ENCODE measurements around the gene ABLIM3.

ABLIM3 gene

GRCh38 chr5:149265597-149265996, 124.3 kb downstream of the ABLIM3 start:
- no peak for ATAC-seq (ENCODE audit: low read depth)
- TF ChIP-seq CTCF (IDR thresholded peaks at IDR 0.05; ENCODE audit: poor library complexity, severe bottlenecking): no peak
- no peak for DNase-seq (ENCODE audit: low spot score)

GRCh38 chr5:149267241-149267973, 126.1 kb downstream of the ABLIM3 start:
- H3K36me3 ChIP-seq (ENCODE audit: low read depth): no peaks in the 10 kb centered on the region
- DNase-seq (ENCODE audit: low spot score) (no peak), ATAC-seq (ENCODE audit: low read depth) (no peak)
- H3K4me3 ChIP-seq (ENCODE audit: severe bottlenecking): no peak overlapping the region
- no peaks in the 10 kb centered on the region for H3K27me3 ChIP-seq (ENCODE audit: insufficient read depth, poor library complexity, severe bottlenecking)
- TF ChIP-seq CTCF (IDR thresholded peaks at IDR 0.05; ENCODE audit: poor library complexity, severe bottlenecking): no peak
- peaks cover 4% of the 10 kb centered on the region for H3K4me1 ChIP-seq (ENCODE audit: insufficient read depth, poor library complexity, severe bottlenecking)
- H3K9me3 ChIP-seq (ENCODE audit: severe bottlenecking): no peaks in the 10 kb centered on the region
- H3K27ac ChIP-seq (ENCODE audit: poor library complexity, severe bottlenecking): no peak overlapping the region

More at GRCh38 chr5:149265597-149265996, 124.3 kb downstream of the ABLIM3 start:
- no peak overlapping the region for H3K27ac ChIP-seq (ENCODE audit: poor library complexity, severe bottlenecking)
- peaks cover 4% of the 10 kb centered on the region for H3K4me1 ChIP-seq (ENCODE audit: insufficient read depth, poor library complexity, severe bottlenecking)
- H3K9me3 ChIP-seq (ENCODE audit: severe bottlenecking): no peaks in the 10 kb centered on the region
- no peak overlapping the region for H3K4me3 ChIP-seq (ENCODE audit: severe bottlenecking)
- H3K27me3 ChIP-seq (ENCODE audit: insufficient read depth, poor library complexity, severe bottlenecking): no peaks in the 10 kb centered on the region
- H3K36me3 ChIP-seq (ENCODE audit: low read depth): no peaks in the 10 kb centered on the region

GRCh38 chr5:149268928-149269557, 127.8 kb downstream of the ABLIM3 start:
- Histone ChIP-seq H3K36me3 (ENCODE audit: low read depth) (no peaks in the 10 kb centered on the region), H3K27ac (ENCODE audit: poor library complexity, severe bottlenecking) (no peak overlapping the region), H3K9me3 (ENCODE audit: severe bottlenecking) (no peaks in the 10 kb centered on the region), H3K4me3 (ENCODE audit: severe bottlenecking) (no peak overlapping the region), H3K27me3 (ENCODE audit: insufficient read depth, poor library complexity, severe bottlenecking) (no peaks in the 10 kb centered on the region), H3K4me1 (ENCODE audit: insufficient read depth, poor library complexity, severe bottlenecking) (peaks cover 4% of the 10 kb centered on the region)
- ATAC-seq (ENCODE audit: low read depth) (peak; percentile 34), DNase-seq (ENCODE audit: low spot score) (no peak)
- TF ChIP-seq CTCF (IDR thresholded peaks at IDR 0.05; ENCODE audit: poor library complexity, severe bottlenecking): peak; percentile 97

- ATAC-seq (ENCODE audit: low read depth) (peak; percentile 41), DNase-seq (ENCODE audit: low spot score) (no peak)
- H3K27me3 ChIP-seq (ENCODE audit: insufficient read depth, poor library complexity, severe bottlenecking): no peaks in the 10 kb centered on the region
- no peaks in the 10 kb centered on the region for H3K36me3 ChIP-seq (ENCODE audit: low read depth)
- H3K27ac ChIP-seq (ENCODE audit: poor library complexity, severe bottlenecking): peak overlapping the region; percentile 66
- peaks cover 4% of the 10 kb centered on the region for H3K4me1 ChIP-seq (ENCODE audit: insufficient read depth, poor library complexity, severe bottlenecking)
- TF ChIP-seq CTCF (IDR thresholded peaks at IDR 0.05; ENCODE audit: poor library complexity, severe bottlenecking): no peak
- H3K9me3 ChIP-seq (ENCODE audit: severe bottlenecking): no peaks in the 10 kb centered on the region
- peak overlapping the region; percentile 71 for H3K4me3 ChIP-seq (ENCODE audit: severe bottlenecking)
Measured at GRCh38 chr5:149271195-149271715, 130.0 kb downstream of the ABLIM3 start.
